Esophagus muscularis mucosa (tissue), 4 donors: ENCODE measurements around the gene SPDL1. TPM values are rescaled to one million over a fixed set of nuclear protein-coding genes. Genes with fewer than 3 reads are reported as not detected.

ENCODE experiments used
- DNase-seq: peaks from one replicate; pipeline ENCODE4 v3.0.0-alpha.2; 2017; ENCODE audit errors: extremely low spot score
- H3K27ac ChIP-seq, 4 donors: fragments of 200-600 bp; sonication (generic); replicated peaks in 1 of 4; 1 replicate in 3 of 4; 2 replicates in 1 of 4; pipeline ENCODE4 v1.5.1; 2016 to 2019; ENCODE audit warnings: mild to moderate bottlenecking in 1 of 4
- H3K27me3 ChIP-seq, 4 donors: fragments of 200-600 bp; sonication (generic); one replicate each; pipeline versions ENCODE4 v1.5.1 to v1.6.0; 2016 to 2019
- H3K36me3 ChIP-seq, 4 donors: fragments of 200-600 bp; sonication (generic); one replicate each; pipeline ENCODE4 v1.5.1; 2016 to 2019
- H3K4me1 ChIP-seq, 4 donors: fragments of 200-600 bp; sonication (generic); one replicate each; pipeline ENCODE4 v1.5.1; 2016 to 2019
- H3K4me3 ChIP-seq, 4 donors: fragments of 200-600 bp; sonication (generic); 1 replicate in 2 of 4; 2 replicates in 2 of 4; pipeline ENCODE4 v1.5.1; 2016 to 2019; ENCODE audit warnings: mild to moderate bottlenecking in 4 of 4, moderate library complexity in 1 of 4
- H3K9me3 ChIP-seq, 4 donors: fragments of 200-600 bp; sonication (generic); 1 replicate in 3 of 4; 2 replicates in 1 of 4; pipeline ENCODE4 v1.5.1; 2016 to 2019
- CTCF ChIP-seq, 3 experiments: fragments of 200-600 bp in 2 of 3; fragments of 450-650 bp in 1 of 3; sonication (generic) in 2 of 3; IDR thresholded peaks; one replicate each; pipeline ENCODE4 v1.5.1; 2017 to 2019; ENCODE audit warnings: antibody characterized with exemption in 3 of 3, mild to moderate bottlenecking in 2 of 3, moderate library complexity in 1 of 3
- EP300 ChIP-seq: sonication (generic); formaldehyde crosslinking; IDR thresholded peaks from one replicate; pipeline ENCODE4 v1.6.1; 2017; ENCODE audit warnings: antibody characterized with exemption
- POLR2A ChIP-seq: fragments of 450-650 bp; IDR thresholded peaks from one replicate; pipeline ENCODE4 v1.6.1; 2017; ENCODE audit warnings: antibody characterized with exemption, moderate library complexity, mild to moderate bottlenecking, low read depth
- POLR2AphosphoS5 ChIP-seq, 2 donors: sonication (generic); formaldehyde crosslinking; IDR thresholded peaks; one replicate each; pipeline ENCODE4 v1.6.1; 2017; ENCODE audit warnings: antibody characterized with exemption in 2 of 2
- whole genome bisulfite sequencing: methylation state at CpG from one replicate; pipeline ENCODE4 v1.1.5; 2018; 5-methylcytosine and 5-hydroxymethylcytosine counted together
- intact Hi-C: fragments of 100-400 bp; cut with DNase I; formaldehyde crosslinking; loops from one replicate; pipeline ENCODE4 v1.15.1; 2023
- total RNA-seq, 4 donors: library from RNA; depleted of rRNA; stranded (reverse); fragments of >200 nt; gene quantifications; one replicate each; pipeline versions ENCODE4 v1.1.0 to v1.2.1, GENCODE V29; 2016

Gene SPDL1
- total RNA-seq, 4 donors from 2014 or later: 3.5 to 12.0 (median 7.0) TPM

GRCh38 chr5:169583101-169583423 is 511 bp upstream of the SPDL1 start:
- H3K4me3 ChIP-seq: peak overlapping the region; percentile 73 to 84 (median 79)
- DNase-seq: no peak
- peak overlapping the region; percentile 77 to 84 (median 80) for H3K27ac ChIP-seq
- H3K9me3 ChIP-seq: no peaks in the 10 kb centered on the region
- no peaks in the 10 kb centered on the region for H3K27me3 ChIP-seq
- TF ChIP-seq EP300: no peak
- TF ChIP-seq CTCF (IDR thresholded peaks at IDR 0.05): no peak
- no peak for TF ChIP-seq POLR2AphosphoS5 (IDR thresholded peaks at IDR 0.05)
- TF ChIP-seq POLR2A: no peak
- 4% methylated on average over 7 of the region's 7 CpGs for WGBS
- no peaks in the 10 kb centered on the region for H3K36me3 ChIP-seq
- intact Hi-C loops: loop anchor here (5.0 to 10.0 kb wide), 3 partner anchors 278 to 1098 kb away; partner anchors contain the start of genes RARS1 and SLIT3
- H3K4me1 ChIP-seq: peaks cover 5 to 28% (median 18%) of the 10 kb centered on the region in 4 donors

- Histone ChIP-seq H3K36me3 (peaks cover 0 to 17% (median 8%) of the 10 kb centered on the region in 4 donors), H3K4me3 (no peak overlapping the region), H3K27ac (no peak overlapping the region), H3K27me3 (no peaks in the 10 kb centered on the region), H3K4me1 (peaks cover 5 to 28% (median 18%) of the 10 kb centered on the region in 4 donors), H3K9me3 (no peaks in the 10 kb centered on the region)
- 73% methylated on average over 5 of the region's 5 CpGs for WGBS
- intact Hi-C loops: loop anchor here (5.0 to 10.0 kb wide), 3 partner anchors 280 to 1100 kb away; partner anchors contain the start of genes RARS1 and SLIT3
- DNase-seq: no peak
- TF ChIP-seq POLR2AphosphoS5 (IDR thresholded peaks at IDR 0.05) (no peak), EP300 (no peak), POLR2A (no peak), CTCF (IDR thresholded peaks at IDR 0.05) (no peak)
Measured at GRCh38 chr5:169584998-169585451, 1.5 kb downstream of the SPDL1 start.

- intact Hi-C loops: no loop called here
Measured at GRCh38 chr5:169590602-169591001, 7.0 kb downstream of the SPDL1 start.

GRCh38 chr5:169591636-169592035 is 8.1 kb downstream of the SPDL1 start:
- H3K27ac ChIP-seq: no peak overlapping the region
- H3K9me3 ChIP-seq: no peaks in the 10 kb centered on the region
- no peaks in the 10 kb centered on the region for H3K4me1 ChIP-seq
- no peak overlapping the region for H3K4me3 ChIP-seq
- DNase-seq: no peak
- TF ChIP-seq POLR2AphosphoS5 (IDR thresholded peaks at IDR 0.05) (no peak), CTCF (IDR thresholded peaks at IDR 0.05) (no peak), POLR2A (no peak), EP300 (no peak)
- WGBS: 0% methylated on average over 1 of the region's 1 CpG
- intact Hi-C loops: no loop called here
- no peaks in the 10 kb centered on the region for H3K27me3 ChIP-seq
- peaks cover 0 to 80% (median 50%) of the 10 kb centered on the region in 4 donors for H3K36me3 ChIP-seq

More at GRCh38 chr5:169590602-169591001, 7.0 kb downstream of the SPDL1 start:
- Histone ChIP-seq H3K9me3 (no peaks in the 10 kb centered on the region), H3K27me3 (no peaks in the 10 kb centered on the region), H3K4me1 (no peaks in the 10 kb centered on the region), H3K36me3 (peaks cover 0 to 72% (median 46%) of the 10 kb centered on the region in 4 donors), H3K4me3 (no peak overlapping the region), H3K27ac (no peak overlapping the region)
- TF ChIP-seq CTCF (IDR thresholded peaks at IDR 0.05) (no peak), POLR2AphosphoS5 (IDR thresholded peaks at IDR 0.05) (no peak), POLR2A (no peak), EP300 (no peak)
- DNase-seq: no peak
- 95% methylated on average over 3 of the region's 3 CpGs for WGBS
